Endothelial cell of umbilical vein (primary cell): ENCODE measurements around the gene MIF4GD. TPM values are rescaled to one million over a fixed set of nuclear protein-coding genes. Genes with fewer than 3 reads are reported as not detected.

ENCODE experiments used
- BruUV-seq: library from RNA; stranded (reverse); fragments of 400-500 nt; replicated peaks from 2 replicates; lab custom pipeline; 2021; lab: Mats Ljungman, UMichigan
- CTCF ChIA-PET: fragments of 300-600, 350-600 bp; sonication (Branson Sonifier 250); formaldehyde crosslinking; loops from one replicate; lab custom pipeline; 2021; ENCODE audit warnings: antibody characterized with exemption, inconsistent platforms; lab: Charles Lee
- POLR2A ChIA-PET: fragments of 300-600, 350-600 bp; sonication (Branson Sonifier 250); formaldehyde crosslinking; loops from one replicate; lab custom pipeline; 2021; ENCODE audit warnings: antibody characterized with exemption, inconsistent platforms; lab: Charles Lee
- DNase-seq: peaks from one replicate; pipeline ENCODE4 v3.0.0-alpha.2; 2011; ENCODE audit warnings: low read depth, low spot score
- FAIRE-seq: peaks from 2 replicates; lab custom pipeline; 2011; peaks lifted over from hg19 to GRCh38; lab: Jason Lieb, UNC
- H2AFZ ChIP-seq: 2 replicates; pipeline ENCODE4 v1.6.0; 2012; ENCODE audit warnings: low read depth, low read length, control low read depth, inconsistent platforms
- H3K27ac ChIP-seq: 2 replicates; pipeline ENCODE4 v1.5.1; 2011; ENCODE audit warnings: low read depth, mild to moderate bottlenecking, control low read depth, low read length, moderate library complexity; ENCODE audit not compliant: insufficient read depth
- H3K27me3 ChIP-seq, 2 experiments: 2 replicates each; pipeline versions ENCODE4 v1.6.0 to v1.6.1; 2011; ENCODE audit warnings: low read length in 2 of 2, mixed read lengths in 1 of 2; ENCODE audit not compliant: control insufficient read depth in 2 of 2, insufficient read depth in 2 of 2
- H3K36me3 ChIP-seq, 2 experiments: 2 replicates in 1 of 2; 3 replicates in 1 of 2; pipeline ENCODE4 v1.5.1; 2011; ENCODE audit warnings: low read length in 2 of 2, mild to moderate bottlenecking in 1 of 2, moderate library complexity in 1 of 2; ENCODE audit not compliant: control insufficient read depth in 2 of 2, insufficient read depth in 2 of 2; ENCODE audit errors: extremely low read depth in 1 of 2
- H3K4me1 ChIP-seq: 3 replicates; pipeline ENCODE4 v1.5.1; 2011; ENCODE audit warnings: mild to moderate bottlenecking, low read length; ENCODE audit not compliant: control insufficient read depth, insufficient read depth; ENCODE audit errors: extremely low read depth
- H3K4me2 ChIP-seq: 2 replicates; pipeline ENCODE4 v1.6.1; 2011; ENCODE audit warnings: low read length, control low read depth, mixed read lengths; ENCODE audit not compliant: insufficient read depth
- H3K4me3 ChIP-seq, 3 experiments: fragments of 200-600 bp in 1 of 3; sonication (generic), shearing (Covaris generic) in 1 of 3; replicated peaks in 1 of 3; 2 replicates each; pipeline ENCODE4 v1.5.1; 2011 to 2016; ENCODE audit warnings: control low read depth in 3 of 3, low read length in 3 of 3, mild to moderate bottlenecking in 2 of 3, inconsistent platforms in 1 of 3, low read depth in 1 of 3, moderate library complexity in 1 of 3; ENCODE audit not compliant: insufficient read depth in 1 of 3
- H3K79me2 ChIP-seq: 2 replicates; pipeline ENCODE4 v1.6.0; 2012; ENCODE audit warnings: low read length, inconsistent platforms; ENCODE audit not compliant: control insufficient read depth, insufficient read depth
- H3K9ac ChIP-seq: replicated peaks from 2 replicates; pipeline ENCODE3; 2011; ENCODE audit warnings: low read length, control low read depth; ENCODE audit not compliant: insufficient read depth; ENCODE audit errors: extremely low read depth
- H3K9me1 ChIP-seq: replicated peaks from 3 replicates; pipeline ENCODE4 v1.6.0; 2011; ENCODE audit warnings: mild to moderate bottlenecking, low read length; ENCODE audit not compliant: control insufficient read depth, insufficient read depth; ENCODE audit errors: extremely low read depth
- H3K9me3 ChIP-seq: replicated peaks from 2 replicates; pipeline ENCODE4 v1.5.1; 2012; ENCODE audit warnings: low read length, inconsistent platforms; ENCODE audit not compliant: control insufficient read depth, insufficient read depth
- H4K20me1 ChIP-seq: replicated peaks from 2 replicates; pipeline ENCODE3; 2011; ENCODE audit warnings: mild to moderate bottlenecking, low read length; ENCODE audit not compliant: control insufficient read depth, insufficient read depth; ENCODE audit errors: extremely low read depth
- CTCF ChIP-seq, 2 donors: IDR thresholded peaks; 1 replicate in 1 of 2; 2 replicates in 1 of 2; pipeline ENCODE4 v1.5.1; 2011; ENCODE audit warnings: low read length in 2 of 2, mild to moderate bottlenecking in 2 of 2, moderate library complexity in 2 of 2, control low read depth in 1 of 2, inconsistent platforms in 1 of 2, low read depth in 1 of 2; ENCODE audit not compliant: insufficient read depth in 1 of 2; ENCODE audit errors: extremely low read depth in 1 of 2
- EZH2 ChIP-seq: IDR thresholded peaks from 2 replicates; pipeline ENCODE4 v1.6.1; 2012; ENCODE audit warnings: borderline replicate concordance, low read depth, mild to moderate bottlenecking, moderate library complexity, low read length, inconsistent platforms; ENCODE audit not compliant: severe bottlenecking
- FOS ChIP-seq: IDR thresholded peaks from 2 replicates; pipeline ENCODE4 v1.6.1; 2011; ENCODE audit warnings: mild to moderate bottlenecking, low read length, moderate library complexity, borderline replicate concordance; ENCODE audit not compliant: insufficient read depth
- GATA2 ChIP-seq: IDR thresholded peaks from 2 replicates; pipeline ENCODE4 v1.7.0; 2011; ENCODE audit warnings: low read depth, mild to moderate bottlenecking, moderate library complexity, mixed read lengths, low read length; ENCODE audit not compliant: insufficient read length, insufficient read depth
- JUN ChIP-seq: IDR thresholded peaks from 2 replicates; pipeline ENCODE4 v1.6.1; 2011; ENCODE audit warnings: borderline replicate concordance, low read depth; ENCODE audit not compliant: insufficient read length, insufficient read depth
- MAX ChIP-seq: IDR thresholded peaks from 2 replicates; pipeline ENCODE4 v1.6.1; 2011; ENCODE audit not compliant: insufficient read depth, insufficient read length
- MYC ChIP-seq: IDR thresholded peaks from one replicate; pipeline ENCODE4 v1.6.1; 2011; ENCODE audit warnings: mild to moderate bottlenecking, low read depth, low read length
- POLR2A ChIP-seq: IDR thresholded peaks from 2 replicates; pipeline ENCODE4 v1.6.1; 2012; ENCODE audit warnings: low read depth, mild to moderate bottlenecking, control low read depth, low read length
- POLR2AphosphoS5 ChIP-seq: IDR thresholded peaks from 2 replicates; pipeline ENCODE4 v1.6.1; 2012; ENCODE audit warnings: low read depth, mild to moderate bottlenecking, control low read depth, low read length, moderate library complexity; ENCODE audit not compliant: insufficient read depth
- dilution Hi-C: fragments of 300-500 bp; cut with MboI; formaldehyde crosslinking; loops from one replicate; pipeline ENCODE4 v1.15.0; 2019; ENCODE audit warnings: low sequenced_read_pairs; ENCODE audit not compliant: extremely low pct_ligation_motif_present
- intact Hi-C: fragments of 100-400 bp; cut with micrococcal nuclease; formaldehyde crosslinking; loops from one replicate; pipeline ENCODE4 v1.10.0; 2022
- polyA plus RNA-seq, 4 experiments: library from polyadenylated mRNA; depleted of rRNA in 3 of 4; stranded (reverse) in 3 of 4; unstranded in 1 of 4; fragments of >200 nt; gene quantifications; 2 replicates each; pipeline versions ENCODE4 v1.2.1 to v1.2.3, GENCODE V29; 2011 to 2012; ENCODE audit warnings: missing spikeins in 1 of 4
- total RNA-seq: library from RNA; stranded (reverse); gene quantifications from 2 replicates; pipeline ENCODE4 v1.2.3, GENCODE V29; 2021

MIF4GD gene
- total and polyA plus RNA-seq, 2 donors (not counting 3 experiments of a cell fraction or from before 2014, with no cell fraction given), result 12.4 to 35.7 TPM

- dilution Hi-C loops (no loop called here), intact Hi-C loops (no loop called here)
- no TSS peak for BruUV-seq
- no peak for DNase-seq
- no peak overlapping the region for H3K27ac ChIP-seq
- H4K20me1 ChIP-seq, result no peaks in the 10 kb centered on the region
- no peaks in the 10 kb centered on the region for H3K4me1 ChIP-seq
- H2AFZ ChIP-seq, result no peak overlapping the region
- H3K27me3 ChIP-seq, result no peaks in the 10 kb centered on the region
- no peaks in the 10 kb centered on the region for H3K9me3 ChIP-seq
- H3K9ac ChIP-seq, result no peak overlapping the region
- H3K4me3 ChIP-seq, result no peak overlapping the region
- H3K36me3 ChIP-seq, result peaks cover 11 to 56% of the 10 kb centered on the region in 2 experiments
- ChIA-PET CTCF (interaction anchor here (0.8 to 7.6 kb wide), 14 partner anchors 10 to 277 kb away, joined by 3 to 91 read pairs (median 6); partner anchors contain the start of gene MIF4GD), POLR2A (interaction anchor here (0.5 to 1.3 kb wide), 2 partner anchors 14 to 32 kb away, joined by 3 to 4 read pairs; partner anchors contain the start of gene MIF4GD)
- no peak for FAIRE-seq
- H3K4me2 ChIP-seq, result no peak overlapping the region
- no peaks in the 10 kb centered on the region for H3K9me1 ChIP-seq
- TF ChIP-seq MYC, result no peak
- no peak for TF ChIP-seq GATA2
- no peak for TF ChIP-seq JUN
- no peak for TF ChIP-seq CTCF (IDR thresholded peaks at IDR 0.05; ENCODE audit: extremely low read depth in 1 of 2, insufficient read depth in 1 of 2, low read depth in 1 of 2, low read length in 2 of 2)
- TF ChIP-seq POLR2AphosphoS5, result no peak
- TF ChIP-seq EZH2, result no peak
- no peak for TF ChIP-seq MAX
- no peak for TF ChIP-seq FOS
- TF ChIP-seq POLR2A, result no peak
- no peaks in the 10 kb centered on the region for H3K79me2 ChIP-seq
Observed at GRCh38 chr17:75239214-75239613, 31.8 kb downstream of the MIF4GD start.
